ENCODE results near the gene DYRK3. TPM values are rescaled to one million over a fixed set of nuclear protein-coding genes. Genes with fewer than 3 reads are reported as not detected.

DYRK3 gene
- total and polyA plus RNA-seq, 10 of the 15 experiments (the other 5 are each of a cell fraction or from before 2014, with no cell fraction given): 1.6 to 12.9 (median 10.3) TPM

DNA sequence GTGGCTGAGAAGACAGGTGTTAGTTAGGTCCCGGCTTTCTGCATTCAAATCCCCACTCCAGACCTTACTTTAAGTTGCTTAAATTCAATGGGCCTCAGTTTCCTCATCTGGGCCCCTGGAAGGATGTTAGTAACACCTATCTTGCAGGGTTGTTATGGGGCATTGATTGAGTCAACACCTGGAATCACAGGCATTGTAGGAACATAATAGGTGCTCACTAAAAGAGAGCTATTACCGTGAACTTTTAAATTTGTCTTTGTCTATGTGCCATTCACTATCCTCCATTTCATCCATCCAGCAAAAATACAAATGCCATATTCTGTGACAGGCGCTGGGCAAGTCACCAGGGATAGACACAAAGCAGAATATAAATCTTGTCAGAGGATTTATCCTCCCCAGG is 38.9 kb downstream of the DYRK3 start:
- no peaks in the 10 kb centered on the region for H3K9me3 ChIP-seq (replicated peaks; ENCODE audit: control insufficient read depth, insufficient read depth, low read length)
- TF ChIP-seq CHD1 (IDR thresholded peaks at IDR 0.05; ENCODE audit: low read depth, low read length) (no peak), NR2C2 (IDR thresholded peaks at IDR 0.05; ENCODE audit: borderline replicate concordance, control insufficient read depth, insufficient read length, low read depth) (no peak), ZSCAN29 (IDR thresholded peaks at IDR 0.05) (no peak), MYB (IDR thresholded peaks at IDR 0.05; ENCODE audit: borderline replicate concordance, low read depth, low read length) (no peak), MEF2A (IDR thresholded peaks at IDR 0.05; ENCODE audit: insufficient read depth, low read depth, low read length) (no peak), CHD2 (IDR thresholded peaks at IDR 0.05; ENCODE audit: borderline replicate concordance, low read depth, low read length) (no peak), TARDBP (IDR thresholded peaks at IDR 0.05; ENCODE audit: borderline replicate concordance) (no peak)
- TF ChIP-seq, protein P1, sequence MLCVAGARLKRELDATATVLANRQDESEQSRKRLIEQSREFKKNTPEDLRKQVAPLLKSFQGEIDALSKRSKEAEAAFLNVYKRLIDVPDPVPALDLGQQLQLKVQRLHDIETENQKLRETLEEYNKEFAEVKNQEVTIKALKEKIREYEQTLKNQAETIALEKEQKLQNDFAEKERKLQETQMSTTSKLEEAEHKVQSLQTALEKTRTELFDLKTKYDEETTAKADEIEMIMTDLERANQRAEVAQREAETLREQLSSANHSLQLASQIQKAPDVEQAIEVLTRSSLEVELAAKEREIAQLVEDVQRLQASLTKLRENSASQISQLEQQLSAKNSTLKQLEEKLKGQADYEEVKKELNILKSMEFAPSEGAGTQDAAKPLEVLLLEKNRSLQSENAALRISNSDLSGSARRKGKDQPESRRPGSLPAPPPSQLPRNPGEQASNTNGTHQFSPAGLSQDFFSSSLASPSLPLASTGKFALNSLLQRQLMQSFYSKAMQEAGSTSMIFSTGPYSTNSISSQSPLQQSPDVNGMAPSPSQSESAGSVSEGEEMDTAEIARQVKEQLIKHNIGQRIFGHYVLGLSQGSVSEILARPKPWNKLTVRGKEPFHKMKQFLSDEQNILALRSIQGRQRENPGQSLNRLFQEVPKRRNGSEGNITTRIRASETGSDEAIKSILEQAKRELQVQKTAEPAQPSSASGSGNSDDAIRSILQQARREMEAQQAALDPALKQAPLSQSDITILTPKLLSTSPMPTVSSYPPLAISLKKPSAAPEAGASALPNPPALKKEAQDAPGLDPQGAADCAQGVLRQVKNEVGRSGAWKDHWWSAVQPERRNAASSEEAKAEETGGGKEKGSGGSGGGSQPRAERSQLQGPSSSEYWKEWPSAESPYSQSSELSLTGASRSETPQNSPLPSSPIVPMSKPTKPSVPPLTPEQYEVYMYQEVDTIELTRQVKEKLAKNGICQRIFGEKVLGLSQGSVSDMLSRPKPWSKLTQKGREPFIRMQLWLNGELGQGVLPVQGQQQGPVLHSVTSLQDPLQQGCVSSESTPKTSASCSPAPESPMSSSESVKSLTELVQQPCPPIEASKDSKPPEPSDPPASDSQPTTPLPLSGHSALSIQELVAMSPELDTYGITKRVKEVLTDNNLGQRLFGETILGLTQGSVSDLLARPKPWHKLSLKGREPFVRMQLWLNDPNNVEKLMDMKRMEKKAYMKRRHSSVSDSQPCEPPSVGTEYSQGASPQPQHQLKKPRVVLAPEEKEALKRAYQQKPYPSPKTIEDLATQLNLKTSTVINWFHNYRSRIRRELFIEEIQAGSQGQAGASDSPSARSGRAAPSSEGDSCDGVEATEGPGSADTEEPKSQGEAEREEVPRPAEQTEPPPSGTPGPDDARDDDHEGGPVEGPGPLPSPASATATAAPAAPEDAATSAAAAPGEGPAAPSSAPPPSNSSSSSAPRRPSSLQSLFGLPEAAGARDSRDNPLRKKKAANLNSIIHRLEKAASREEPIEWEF (IDR thresholded peaks at IDR 0.05; ENCODE audit: insufficient replicate concordance, low read depth, low read length): no peak
- TF ChIP-seq, protein P2, sequence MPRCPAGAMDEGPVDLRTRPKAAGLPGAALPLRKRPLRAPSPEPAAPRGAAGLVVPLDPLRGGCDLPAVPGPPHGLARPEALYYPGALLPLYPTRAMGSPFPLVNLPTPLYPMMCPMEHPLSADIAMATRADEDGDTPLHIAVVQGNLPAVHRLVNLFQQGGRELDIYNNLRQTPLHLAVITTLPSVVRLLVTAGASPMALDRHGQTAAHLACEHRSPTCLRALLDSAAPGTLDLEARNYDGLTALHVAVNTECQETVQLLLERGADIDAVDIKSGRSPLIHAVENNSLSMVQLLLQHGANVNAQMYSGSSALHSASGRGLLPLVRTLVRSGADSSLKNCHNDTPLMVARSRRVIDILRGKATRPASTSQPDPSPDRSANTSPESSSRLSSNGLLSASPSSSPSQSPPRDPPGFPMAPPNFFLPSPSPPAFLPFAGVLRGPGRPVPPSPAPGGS (IDR thresholded peaks at IDR 0.05; ENCODE audit: borderline replicate concordance, insufficient read depth, low read depth, low read length, poor library complexity, severe bottlenecking): no peak
- TF ChIP-seq, protein P3, sequence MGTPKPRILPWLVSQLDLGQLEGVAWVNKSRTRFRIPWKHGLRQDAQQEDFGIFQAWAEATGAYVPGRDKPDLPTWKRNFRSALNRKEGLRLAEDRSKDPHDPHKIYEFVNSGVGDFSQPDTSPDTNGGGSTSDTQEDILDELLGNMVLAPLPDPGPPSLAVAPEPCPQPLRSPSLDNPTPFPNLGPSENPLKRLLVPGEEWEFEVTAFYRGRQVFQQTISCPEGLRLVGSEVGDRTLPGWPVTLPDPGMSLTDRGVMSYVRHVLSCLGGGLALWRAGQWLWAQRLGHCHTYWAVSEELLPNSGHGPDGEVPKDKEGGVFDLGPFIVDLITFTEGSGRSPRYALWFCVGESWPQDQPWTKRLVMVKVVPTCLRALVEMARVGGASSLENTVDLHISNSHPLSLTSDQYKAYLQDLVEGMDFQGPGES (IDR thresholded peaks at IDR 0.05): no peak
- peaks cover 49% of the 10 kb centered on the region for H3K4me1 ChIP-seq (ENCODE audit: control insufficient read depth, insufficient read depth, low read length)
- no peak overlapping the region for H3K27ac ChIP-seq (ENCODE audit: control insufficient read depth, insufficient read depth)
- RAD21 ChIA-PET (ENCODE audit: unreplicated experiment): interaction anchor here (0.5 to 4.3 kb wide), 9 partner anchors 10 to 194 kb away, joined by 3 to 33 read pairs (median 6); partner anchors contain the start of gene IL19
- H2AFZ ChIP-seq (ENCODE audit: control insufficient read depth, low read depth, low read length): no peak overlapping the region
- H3K4me2 ChIP-seq (ENCODE audit: control insufficient read depth, insufficient read depth): no peak overlapping the region
- FAIRE-seq (no peak), ATAC-seq (no peak), DNase-seq (ENCODE audit: low read depth, low spot score) (no peak)
- no peak overlapping the region for H3K9ac ChIP-seq (ENCODE audit: control insufficient read depth, insufficient read depth, low read length)
- no peaks in the 10 kb centered on the region for H3K36me3 ChIP-seq (ENCODE audit: control insufficient read depth in 2 of 2, insufficient read depth in 2 of 2, low read length in 1 of 2)
- no peaks in the 10 kb centered on the region for H4K20me1 ChIP-seq (ENCODE audit: control insufficient read depth, insufficient read depth)
- intact Hi-C loops (cut with micrococcal nuclease; ENCODE audit: unreplicated experiment): no loop called here
- H3K79me2 ChIP-seq (ENCODE audit: control insufficient read depth, insufficient read depth, low read length): no peaks in the 10 kb centered on the region
- in situ Hi-C loops (cut with MboI): no loop called here
- POLR2A ChIA-PET: interaction anchor here (1.9 to 3.2 kb wide), 2 partner anchors 11 to 45 kb away, joined by 7 to 14 read pairs; no protein-coding TSS in a partner anchor
- no peak overlapping the region for H3K4me3 ChIP-seq
- SMC1A ChIA-PET (ENCODE audit: uncharacterized antibody, unreplicated experiment): interaction anchor here (0.6 to 6.2 kb wide), 9 partner anchors 8 to 184 kb away, joined by 3 to 69 read pairs (median 4); partner anchors contain the start of gene IL19
- CTCF ChIA-PET: interaction anchor here (1.0 to 10.8 kb wide), 10 partner anchors 10 to 237 kb away, joined by 3 to 95 read pairs (median 6); partner anchors contain the start of gene DYRK3
- no peaks in the 10 kb centered on the region for H3K27me3 ChIP-seq (replicated peaks in 1 of 2; ENCODE audit: control insufficient read depth in 2 of 2, insufficient read depth in 2 of 2, low read length in 1 of 2)
- WGBS (ENCODE audit: insufficient coverage, insufficient replicate concordance, low lambda C conversion rate, missing lambda C conversion rate): 100% methylated on average over 3 of the region's 3 CpGs
- no TSS peak for BruUV-seq (replicated peaks)
